Astrocyte (in vitro differentiated cells and primary cell): ENCODE results near the gene OXER1.

ENCODE experiments used
- EZH2 ChIP-seq: IDR thresholded peaks from 2 replicates; pipeline ENCODE4 v1.6.1; 2012; ENCODE audit warnings: mild to moderate bottlenecking, low read length, inconsistent platforms; ENCODE audit not compliant: insufficient read depth
- TF ChIP-seq, protein P1 (sequence below): IDR thresholded peaks from 2 replicates; pipeline ENCODE4 v1.5.1; 2011; ENCODE audit warnings: low read depth, mild to moderate bottlenecking, inconsistent platforms, low read length, moderate library complexity; ENCODE audit not compliant: insufficient read depth

DNA sequence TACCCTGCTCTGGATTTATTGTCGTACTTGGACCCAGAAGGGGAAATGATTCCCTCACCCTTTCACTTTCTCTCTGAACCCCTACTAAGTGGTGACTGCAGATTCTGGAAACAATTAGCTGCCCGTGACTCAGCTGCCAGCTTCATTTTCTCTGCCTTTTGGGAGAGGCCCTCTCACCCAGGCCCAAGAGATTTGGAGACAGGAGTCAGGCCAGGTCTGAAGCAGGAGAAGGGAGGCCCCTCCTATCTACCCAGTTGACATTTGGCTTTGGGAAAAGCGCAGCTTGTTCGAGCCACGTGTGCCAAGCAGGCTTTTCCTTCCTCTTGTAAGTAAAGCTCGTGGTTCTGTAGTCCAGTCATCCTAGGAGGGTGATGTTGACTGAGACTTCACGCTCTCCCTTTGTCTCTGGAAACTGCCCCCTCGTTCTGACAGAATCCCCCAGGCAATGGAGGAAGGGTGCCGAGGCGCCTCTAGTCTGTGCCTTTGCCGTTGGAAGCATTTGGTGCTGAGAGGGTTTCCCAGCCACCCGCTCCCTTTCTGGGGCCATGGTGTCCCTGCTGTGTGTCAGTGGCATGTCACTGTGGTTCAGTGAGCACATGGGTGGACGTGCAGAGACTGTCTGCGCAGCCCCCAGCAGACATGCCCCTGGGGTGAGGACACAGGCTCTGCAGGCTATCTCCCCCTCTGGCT lies 8.6 kb downstream of the OXER1 start:
- TF ChIP-seq, protein P1, sequence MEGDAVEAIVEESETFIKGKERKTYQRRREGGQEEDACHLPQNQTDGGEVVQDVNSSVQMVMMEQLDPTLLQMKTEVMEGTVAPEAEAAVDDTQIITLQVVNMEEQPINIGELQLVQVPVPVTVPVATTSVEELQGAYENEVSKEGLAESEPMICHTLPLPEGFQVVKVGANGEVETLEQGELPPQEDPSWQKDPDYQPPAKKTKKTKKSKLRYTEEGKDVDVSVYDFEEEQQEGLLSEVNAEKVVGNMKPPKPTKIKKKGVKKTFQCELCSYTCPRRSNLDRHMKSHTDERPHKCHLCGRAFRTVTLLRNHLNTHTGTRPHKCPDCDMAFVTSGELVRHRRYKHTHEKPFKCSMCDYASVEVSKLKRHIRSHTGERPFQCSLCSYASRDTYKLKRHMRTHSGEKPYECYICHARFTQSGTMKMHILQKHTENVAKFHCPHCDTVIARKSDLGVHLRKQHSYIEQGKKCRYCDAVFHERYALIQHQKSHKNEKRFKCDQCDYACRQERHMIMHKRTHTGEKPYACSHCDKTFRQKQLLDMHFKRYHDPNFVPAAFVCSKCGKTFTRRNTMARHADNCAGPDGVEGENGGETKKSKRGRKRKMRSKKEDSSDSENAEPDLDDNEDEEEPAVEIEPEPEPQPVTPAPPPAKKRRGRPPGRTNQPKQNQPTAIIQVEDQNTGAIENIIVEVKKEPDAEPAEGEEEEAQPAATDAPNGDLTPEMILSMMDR, result no peak
- no peak for TF ChIP-seq EZH2
